Middle frontal gyrus (tissue), 1 donor: Measurements from ENCODE around the gene LHFPL6.

ENCODE experiments used
- DNase-seq: peaks from one replicate; pipeline ENCODE4 v3.0.0-alpha.2; 2015; ENCODE audit warnings: low spot score; ENCODE audit errors: extremely low spot score

The LHFPL6 gene

DNA sequence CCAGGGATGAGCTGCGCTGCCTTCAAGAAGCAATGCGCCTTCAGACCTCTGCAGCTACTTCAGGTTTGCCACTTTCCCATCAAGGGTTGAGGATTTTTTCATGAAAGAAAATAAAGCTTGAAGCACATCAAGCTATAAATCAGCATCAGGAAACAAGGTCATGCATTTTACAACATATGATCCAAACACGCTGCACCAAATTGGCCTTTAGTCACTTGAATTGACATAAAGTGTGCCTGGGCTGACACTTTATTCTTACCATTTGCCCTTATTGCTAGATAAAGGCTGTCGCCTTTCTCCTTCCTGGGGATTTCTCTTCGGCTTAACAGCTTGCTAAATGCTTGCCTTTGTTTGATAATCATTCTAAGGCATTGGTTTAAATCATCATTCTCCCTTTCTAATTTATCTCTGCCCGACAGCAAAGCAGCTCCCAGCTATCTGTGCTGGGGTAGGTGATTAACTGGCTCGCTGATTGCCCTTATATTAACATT is 87.7 kb downstream of the LHFPL6 start:
- no peak for DNase-seq

DNA sequence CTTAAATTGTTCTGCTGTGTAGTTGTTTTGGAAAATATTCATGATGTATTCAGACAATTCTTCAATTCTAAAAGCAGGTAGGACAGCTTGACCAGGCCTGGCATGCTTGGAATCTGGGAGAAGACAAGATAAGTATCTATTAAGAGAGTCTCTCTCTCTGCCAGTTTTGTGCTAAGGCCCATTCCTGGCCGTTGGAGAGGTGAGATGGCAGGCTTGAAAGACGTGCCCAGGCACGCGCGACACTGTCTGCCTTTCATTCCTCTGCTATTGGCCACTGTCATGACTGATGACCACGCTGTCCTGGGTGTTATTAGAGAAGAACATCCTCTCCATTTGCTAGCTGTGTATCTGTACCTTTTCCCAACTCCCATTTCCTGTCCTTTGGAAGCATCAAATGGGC is 90.3 kb downstream of the LHFPL6 start:
- DNase-seq = no peak

DNA sequence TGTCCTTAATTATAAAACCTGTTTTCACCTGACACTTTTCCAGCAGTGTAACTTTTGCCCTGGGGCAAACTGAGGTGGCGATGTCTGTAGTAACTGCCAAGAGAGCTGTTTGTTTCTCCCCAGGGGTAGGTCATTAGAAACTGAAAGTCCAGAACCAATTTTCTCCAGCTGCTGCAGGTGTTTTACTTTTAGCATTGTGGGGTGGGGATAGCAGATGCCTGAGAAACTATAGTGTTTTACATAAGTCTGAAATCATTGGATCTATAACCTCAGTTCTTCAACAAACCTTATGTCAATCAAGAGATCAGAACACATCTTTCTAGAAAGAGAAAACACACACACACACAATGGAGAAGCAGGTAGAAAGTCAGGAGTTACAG is 92.7 kb downstream of the LHFPL6 start:
- DNase-seq = no peak

DNA sequence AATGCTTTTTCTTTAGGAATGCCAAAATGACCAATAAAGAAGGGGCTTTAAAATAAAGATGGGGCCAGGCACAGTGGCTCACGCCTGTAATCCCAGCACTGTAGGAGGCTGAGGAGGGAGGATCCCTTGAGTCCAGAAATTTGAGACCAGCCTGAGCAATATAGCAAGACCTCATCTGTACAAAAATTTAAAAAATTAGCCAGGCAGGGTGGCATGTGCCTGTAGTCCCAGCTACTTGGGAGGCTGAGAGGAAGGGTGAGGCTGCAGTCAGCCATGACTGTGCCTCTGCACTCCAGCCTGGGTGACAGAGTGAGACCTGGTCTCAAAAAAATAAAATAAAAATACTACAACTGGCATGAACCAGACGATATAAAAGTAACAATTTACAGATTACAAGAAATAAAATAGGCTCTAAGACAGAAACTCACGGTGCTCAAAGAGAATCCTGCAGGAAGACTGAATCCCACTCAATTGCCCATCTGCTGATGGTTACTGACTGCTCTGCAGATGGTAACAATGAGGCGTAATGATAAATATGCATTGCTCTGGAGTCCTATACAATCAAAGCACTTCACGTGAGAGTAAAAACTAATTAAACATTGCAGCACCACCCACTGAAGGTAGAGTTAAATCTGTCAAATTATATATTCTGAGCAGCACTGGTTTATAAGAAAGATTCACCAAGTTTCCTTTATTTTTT is 93.2 kb downstream of the LHFPL6 start:
- DNase-seq = no peak

DNA sequence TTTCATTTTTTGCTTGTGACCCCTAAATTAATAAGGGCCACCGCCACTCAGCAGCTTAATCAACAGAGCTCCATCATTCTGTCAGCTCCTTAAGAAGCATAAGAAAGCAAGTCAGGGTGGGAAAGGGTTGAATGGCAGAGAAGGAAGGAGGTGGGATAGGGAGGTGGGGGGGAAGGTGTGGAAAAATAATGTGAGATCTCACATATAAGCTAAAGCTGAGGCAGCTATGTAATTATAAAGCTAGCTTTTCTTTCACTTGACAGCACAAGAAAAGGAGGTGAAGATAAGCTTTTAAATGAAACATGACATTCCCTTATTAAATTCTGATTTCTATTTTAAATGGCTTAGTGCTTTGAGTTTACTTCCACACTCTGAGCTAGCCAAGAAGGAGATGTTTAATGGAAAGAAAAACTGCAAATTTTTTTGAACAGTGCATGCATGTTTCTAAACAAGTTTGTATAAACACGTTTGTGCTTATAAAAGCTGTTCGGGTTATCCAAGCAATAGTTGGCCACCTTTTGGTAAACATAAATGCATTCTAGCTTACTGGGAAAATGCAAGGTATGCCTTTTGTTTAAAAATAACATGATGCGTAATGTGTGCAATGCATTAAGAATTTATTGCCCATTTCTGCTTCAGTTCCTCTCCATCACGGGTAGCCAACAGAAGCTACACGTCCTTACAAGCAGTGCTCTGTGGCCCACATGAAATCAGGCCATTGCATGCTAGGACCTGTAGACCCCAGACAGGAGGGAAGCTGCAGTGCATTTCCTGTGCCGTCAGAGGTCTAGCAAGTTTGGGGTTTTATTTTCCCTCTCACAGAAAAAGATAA is 96.2 kb downstream of the LHFPL6 start:
- no peak for DNase-seq

DNA sequence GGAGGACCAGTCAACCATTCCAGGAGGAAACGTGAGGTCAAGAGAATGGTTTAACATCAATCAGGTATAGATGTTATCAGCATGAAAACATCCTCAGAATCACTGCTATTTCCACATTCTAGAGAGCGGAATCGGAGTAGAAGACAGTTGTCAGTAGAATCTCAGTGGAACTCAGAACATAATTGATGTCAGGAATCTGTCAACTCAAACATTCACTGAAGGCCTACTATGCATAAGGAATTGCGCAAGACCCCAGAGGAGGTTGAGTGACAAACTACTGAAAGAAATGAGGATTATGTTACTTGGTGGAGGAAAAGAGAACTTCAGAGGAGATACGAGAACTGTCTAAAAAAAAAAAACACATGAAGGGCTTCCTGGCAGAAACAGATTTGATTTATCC is 97.8 kb downstream of the LHFPL6 start:
- DNase-seq = no peak

DNA sequence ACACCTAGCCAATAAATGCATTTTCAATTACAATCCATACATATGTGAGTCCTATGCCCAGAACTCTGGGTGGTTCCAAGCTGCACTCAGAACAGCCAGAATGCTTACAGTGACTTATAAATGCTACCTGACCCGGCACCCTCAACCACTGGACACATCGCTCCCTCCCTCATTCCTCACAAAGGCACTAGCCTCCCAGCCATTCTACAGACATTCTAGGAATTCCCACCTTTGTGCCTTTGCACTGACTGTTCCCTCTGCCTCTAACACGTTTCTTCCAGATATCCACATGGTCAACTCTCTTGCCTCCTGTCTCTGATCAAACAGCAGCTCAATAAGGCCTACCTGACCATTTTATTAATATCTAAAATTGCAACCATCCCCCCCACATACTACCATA is 99.9 kb downstream of the LHFPL6 start:
- no peak for DNase-seq

DNA sequence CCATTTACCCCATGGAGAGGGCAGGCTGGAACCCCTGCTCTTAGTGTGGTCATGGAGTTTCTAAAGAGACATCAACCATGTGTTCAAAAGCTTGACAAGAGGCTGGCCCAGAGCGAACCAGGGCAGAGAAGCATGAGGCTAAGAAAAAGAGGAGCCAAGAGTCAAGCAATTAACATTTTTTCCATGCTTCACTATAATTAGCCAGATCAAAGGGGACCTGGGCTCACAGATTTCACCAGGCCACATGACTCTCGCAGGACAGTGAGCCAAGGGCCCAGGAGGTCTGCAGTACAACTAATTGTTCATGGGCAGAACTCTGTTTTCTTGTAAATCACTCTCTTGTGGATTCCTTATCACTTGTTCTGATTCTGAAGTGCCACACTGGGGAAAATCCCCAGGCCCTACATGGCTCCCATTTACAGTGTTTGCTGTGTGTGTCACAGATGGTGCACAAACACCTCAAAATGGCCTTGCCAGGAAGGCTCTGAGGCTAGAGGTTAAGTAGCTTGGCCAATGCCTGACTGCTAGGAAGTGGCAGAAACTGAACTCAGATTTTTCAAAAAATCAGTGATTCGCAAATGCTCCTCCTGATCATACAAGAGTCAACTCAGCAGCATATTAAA is 101.2 kb downstream of the LHFPL6 start:
- no peak for DNase-seq

DNA sequence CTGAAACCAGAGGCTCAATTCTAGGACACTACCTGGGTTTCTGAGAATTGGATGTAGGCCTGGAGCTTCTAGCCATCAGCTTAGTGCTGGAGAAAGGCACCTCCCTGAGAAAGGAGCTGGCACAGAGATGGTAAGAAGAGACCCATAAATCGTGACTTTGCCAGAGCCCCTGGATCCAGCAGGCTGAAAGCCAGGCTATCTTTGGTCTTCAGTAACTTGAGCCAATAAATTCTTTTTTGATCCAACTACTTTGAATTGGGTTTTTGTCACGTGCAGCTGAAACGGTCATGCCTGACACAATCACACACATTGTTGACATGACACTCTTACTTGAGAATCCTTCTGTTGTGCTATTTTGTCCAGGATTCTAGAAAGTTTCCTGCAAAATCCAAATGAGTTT is 103.4 kb downstream of the LHFPL6 start:
- DNase-seq = no peak

DNA sequence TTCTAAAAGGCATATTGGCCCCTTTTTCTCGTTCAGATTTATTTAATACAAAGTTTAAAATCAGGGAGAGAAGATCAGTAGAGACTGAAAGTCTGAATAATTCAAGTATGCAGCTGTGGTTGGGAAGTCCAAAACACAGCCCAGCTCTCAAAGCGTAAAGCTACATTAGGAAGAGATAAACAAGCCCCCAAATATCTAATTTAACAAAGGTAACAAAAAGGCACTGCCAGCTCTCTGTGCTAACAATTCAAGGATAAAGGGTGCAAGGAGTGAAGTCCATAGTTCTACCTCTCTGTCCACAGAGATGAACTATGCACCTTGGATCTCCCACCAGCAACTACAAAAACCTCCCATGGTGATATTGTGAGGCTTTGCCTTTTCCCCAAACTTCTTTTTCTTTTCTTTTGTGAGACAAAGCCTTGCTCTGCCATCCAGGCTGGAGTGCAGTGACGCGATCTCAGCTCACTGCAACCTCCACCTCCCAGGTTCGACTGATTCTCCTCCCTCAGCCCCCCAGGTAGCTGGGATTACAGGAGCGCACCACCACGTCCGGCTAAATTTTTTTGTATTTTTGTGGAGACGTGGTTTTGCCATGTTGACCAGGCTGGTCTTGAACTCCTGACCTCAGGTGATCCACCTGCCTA is 104.4 kb downstream of the LHFPL6 start:
- DNase-seq = no peak

DNA sequence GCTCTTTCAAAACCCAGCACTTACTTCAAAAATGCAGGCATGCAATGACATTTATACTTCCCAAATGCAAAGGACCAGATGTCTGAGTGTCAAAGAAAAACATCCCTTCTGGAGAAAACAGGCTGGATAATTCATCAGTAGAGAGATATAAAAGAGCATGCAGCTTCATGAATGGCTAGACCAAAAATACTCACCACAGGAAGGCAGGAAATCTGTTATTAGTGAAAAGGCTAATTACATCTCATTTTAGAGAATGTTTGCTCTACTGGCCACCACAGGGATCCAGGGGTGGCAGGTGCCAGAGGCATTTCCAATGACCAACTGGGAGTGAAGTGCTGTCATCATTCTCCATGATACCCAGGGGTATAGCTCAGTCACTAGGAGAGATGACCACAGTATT is 106.5 kb downstream of the LHFPL6 start:
- DNase-seq = no peak

DNA sequence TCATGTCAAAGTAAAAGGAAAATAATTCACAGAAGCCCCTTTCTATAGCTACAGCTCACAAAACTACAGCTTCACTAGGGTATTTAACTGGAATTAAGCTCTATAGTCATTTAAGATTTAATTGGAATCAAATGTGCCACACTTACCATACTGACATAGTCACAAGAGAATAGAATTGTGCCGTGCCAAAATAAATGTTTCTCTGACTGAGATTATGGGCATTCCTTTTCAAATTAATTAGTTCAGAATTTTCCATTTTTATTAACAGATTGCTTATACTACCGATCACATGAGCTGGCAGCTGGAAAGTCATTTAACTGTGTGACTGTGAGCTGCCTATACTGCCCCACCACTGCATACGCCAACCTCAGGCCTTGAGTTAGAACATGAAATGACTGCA is 108.4 kb downstream of the LHFPL6 start:
- DNase-seq = no peak

DNA sequence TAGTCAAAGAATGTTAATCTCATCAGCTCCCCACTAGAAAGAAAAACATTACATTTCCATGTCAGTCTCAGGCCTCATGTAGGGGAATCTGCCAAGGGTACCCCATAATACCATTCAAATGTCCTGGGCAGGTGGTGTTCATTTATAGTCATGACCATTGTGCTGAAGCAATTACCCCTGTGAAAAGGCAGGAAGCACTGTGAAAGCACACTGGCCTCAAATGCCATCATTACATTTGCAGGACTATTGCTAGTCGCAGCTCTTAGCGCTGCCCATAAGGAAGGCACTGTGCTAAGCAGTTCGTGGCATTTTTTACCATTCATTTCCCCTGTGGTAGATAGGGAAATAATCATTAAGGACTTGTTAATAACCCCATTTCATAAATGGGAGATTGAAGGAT is 109.0 kb downstream of the LHFPL6 start:
- DNase-seq = no peak

DNA sequence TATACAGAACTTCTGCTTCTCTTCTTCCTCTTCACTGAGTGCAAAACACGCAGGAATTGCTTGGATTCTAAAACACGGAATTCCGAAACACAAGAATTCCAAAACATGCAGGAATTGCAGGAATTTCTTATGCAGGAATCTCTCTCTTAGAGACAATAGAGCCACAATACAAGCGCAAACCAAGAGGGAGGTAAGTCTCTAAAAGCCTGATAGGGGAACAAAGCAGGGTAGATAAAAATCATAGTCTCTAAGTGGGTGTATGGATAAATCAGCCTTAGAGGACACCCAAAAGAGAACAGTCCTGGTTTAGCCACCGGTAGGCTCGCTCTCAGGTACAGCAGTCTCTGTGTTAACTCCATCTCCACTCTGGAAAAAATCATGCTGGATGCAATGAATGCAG is 112.9 kb downstream of the LHFPL6 start:
- no peak for DNase-seq

DNA sequence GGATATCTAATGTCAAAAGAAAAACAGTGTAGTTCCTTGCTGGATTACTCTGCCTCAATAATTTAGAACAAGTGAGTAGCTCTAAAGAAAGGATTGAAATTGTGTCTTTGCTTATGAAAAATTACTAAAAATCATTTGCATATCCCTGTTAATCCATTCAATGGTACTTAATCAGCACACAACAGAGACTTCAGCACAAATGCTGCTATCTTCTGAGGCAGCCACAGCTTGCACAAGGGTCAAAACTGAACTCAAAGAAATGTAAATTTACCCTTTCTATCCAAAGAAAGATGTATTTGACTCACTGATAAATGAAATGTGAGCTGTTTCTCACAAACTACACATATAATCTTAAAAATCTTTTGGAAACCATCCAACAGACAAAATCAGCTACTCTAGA is 116.2 kb downstream of the LHFPL6 start:
- no peak for DNase-seq

DNA sequence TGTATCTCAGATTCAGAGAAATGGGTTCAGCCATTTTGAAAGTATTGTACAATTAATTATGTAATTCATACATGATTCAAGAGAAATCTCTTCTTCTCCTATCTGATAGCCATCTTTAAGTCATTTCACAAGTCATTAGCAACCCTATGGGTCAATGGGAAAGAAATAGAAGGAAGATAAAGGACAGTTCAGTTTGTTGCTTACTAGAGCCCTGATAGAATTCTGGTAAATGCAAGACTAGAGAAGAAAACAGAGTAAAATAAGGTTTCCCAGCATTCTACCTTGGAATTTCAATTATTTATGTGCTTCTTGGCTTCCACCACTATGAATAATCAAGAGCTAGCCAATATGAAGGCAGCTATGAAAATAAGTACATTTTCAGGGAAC is 117.7 kb downstream of the LHFPL6 start:
- DNase-seq = no peak

DNA sequence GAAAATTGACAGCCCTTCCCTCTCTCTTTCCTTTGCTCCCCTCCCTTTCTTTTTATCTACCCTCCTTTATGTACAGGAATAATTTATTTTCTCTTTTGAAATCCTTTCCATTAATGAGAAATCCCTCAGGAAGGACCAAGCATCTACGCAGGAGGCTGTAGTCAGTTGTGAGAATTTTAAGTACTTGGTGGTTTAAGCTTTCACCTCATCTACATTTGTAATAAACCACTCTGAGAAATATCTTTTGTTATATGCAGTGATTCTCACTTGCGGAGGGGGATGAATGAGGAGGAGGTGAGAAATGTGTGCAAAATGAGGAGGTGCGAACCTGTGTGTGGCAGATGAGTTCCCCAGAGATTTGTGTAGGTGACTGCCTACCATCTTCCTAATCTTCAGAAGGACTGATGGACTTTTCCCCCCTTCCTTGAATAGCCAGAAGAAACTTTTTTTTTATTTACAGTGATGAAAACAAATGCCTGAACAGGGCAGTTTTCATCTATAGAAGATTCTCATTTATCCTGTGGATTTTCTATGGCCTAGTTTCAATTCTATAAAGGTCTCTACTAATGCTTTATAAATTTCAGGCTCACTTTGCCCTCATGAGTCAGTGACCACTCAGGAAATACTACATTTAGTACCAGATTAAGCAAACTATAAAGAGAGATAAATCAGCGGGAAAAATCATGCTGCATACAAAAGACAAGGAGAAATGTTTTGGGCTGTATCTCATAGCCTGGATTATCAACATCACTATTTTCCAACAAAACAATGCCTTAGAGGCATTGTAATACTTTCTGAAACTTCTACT is 118.3 kb downstream of the LHFPL6 start:
- no peak for DNase-seq

DNA sequence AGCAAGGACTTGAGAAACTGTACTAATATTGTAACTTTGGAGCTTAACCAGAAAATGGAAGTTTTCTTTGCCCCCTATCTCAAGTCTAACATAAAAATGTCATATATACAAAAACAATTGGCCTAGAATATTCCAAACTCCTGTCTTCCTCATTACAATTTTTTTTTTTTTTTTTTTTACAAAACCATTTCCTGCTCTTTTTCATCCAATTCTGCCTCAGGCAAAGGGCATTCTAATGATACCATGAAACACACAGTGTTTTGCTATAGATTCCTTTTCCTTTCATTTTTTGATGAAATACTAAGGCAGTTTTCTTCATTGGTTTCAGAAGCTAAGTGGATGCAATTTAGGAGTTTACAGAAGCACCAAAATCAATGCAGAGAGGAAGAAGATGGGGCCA is 119.7 kb downstream of the LHFPL6 start:
- no peak for DNase-seq

DNA sequence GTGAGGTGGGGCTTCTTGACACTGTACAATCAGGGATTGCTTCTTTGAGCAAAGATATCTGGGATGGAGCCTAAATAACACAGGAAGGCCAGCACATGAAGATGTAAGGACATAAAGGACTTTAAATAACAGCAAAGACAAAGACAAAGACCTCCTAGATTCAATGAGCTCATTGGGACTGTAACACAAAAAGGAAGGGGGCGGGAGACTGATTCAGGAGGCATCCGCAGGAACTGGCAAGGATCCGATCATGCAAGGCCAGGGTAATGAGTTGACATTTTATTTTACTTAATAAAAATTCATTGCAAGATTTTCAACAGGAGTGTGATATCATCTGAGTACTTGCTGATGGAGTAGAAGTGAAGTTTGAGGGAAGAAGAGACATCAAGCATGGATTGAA is 121.5 kb downstream of the LHFPL6 start:
- DNase-seq = no peak

DNA sequence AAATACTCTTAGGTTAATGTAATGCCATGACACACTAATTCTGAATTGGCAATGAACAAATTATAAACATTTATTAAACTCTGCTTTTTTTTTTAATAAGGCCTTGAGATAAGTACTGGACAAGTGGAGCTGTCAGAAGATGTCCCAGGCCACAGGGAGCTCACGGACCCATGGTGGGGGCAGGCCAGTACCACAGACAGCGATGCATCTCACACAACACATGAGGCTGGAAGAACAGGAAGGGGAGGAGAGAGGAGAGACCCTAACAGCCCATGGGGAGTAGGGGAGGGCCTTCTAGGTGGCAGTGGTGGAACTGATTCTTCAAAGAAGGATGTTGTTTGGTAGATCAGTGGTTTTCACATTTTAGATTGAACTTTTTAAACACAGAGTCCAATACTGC is 128.4 kb downstream of the LHFPL6 start:
- DNase-seq = no peak

DNA sequence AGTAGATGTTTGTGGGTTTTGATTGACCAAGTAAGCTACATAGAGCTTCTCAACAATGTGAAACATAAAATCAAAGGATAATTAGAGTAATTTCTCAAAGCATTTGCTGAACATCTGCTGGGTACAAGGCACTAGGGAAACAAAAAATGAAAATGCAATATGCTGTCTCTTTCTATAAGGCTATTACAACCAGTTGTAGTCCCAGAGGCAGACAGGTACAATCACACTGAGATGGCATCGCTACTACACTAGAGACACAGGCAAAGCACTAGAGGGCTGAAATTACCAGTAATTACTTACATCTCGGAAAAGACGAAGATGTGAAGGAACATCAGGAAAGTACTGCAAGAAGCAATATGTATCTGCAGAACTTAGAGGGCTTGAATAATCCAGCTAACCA is 133.3 kb downstream of the LHFPL6 start:
- DNase-seq = no peak
